B cell (primary cell): ENCODE data around the gene MAD1L1.

Experiments used
- EZH2 ChIP-seq: IDR thresholded peaks from 2 replicates; pipeline ENCODE4 v1.6.1; 2012; ENCODE audit warnings: borderline replicate concordance, low read depth, mild to moderate bottlenecking, moderate library complexity, low read length; ENCODE audit not compliant: insufficient read depth, poor library complexity, severe bottlenecking
- TF ChIP-seq, protein P1 (sequence below): fragments of 200-600 bp; IDR thresholded peaks from one replicate; pipeline ENCODE4 v1.8.0; 2022; ENCODE audit warnings: antibody characterized with exemption, mild to moderate bottlenecking

GRCh38 chr7:1925349-1925748, 307.4 kb downstream of the MAD1L1 start:
- TF ChIP-seq, protein P1, sequence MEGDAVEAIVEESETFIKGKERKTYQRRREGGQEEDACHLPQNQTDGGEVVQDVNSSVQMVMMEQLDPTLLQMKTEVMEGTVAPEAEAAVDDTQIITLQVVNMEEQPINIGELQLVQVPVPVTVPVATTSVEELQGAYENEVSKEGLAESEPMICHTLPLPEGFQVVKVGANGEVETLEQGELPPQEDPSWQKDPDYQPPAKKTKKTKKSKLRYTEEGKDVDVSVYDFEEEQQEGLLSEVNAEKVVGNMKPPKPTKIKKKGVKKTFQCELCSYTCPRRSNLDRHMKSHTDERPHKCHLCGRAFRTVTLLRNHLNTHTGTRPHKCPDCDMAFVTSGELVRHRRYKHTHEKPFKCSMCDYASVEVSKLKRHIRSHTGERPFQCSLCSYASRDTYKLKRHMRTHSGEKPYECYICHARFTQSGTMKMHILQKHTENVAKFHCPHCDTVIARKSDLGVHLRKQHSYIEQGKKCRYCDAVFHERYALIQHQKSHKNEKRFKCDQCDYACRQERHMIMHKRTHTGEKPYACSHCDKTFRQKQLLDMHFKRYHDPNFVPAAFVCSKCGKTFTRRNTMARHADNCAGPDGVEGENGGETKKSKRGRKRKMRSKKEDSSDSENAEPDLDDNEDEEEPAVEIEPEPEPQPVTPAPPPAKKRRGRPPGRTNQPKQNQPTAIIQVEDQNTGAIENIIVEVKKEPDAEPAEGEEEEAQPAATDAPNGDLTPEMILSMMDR: no peak
- TF ChIP-seq EZH2: no peak
